Measurements from ENCODE around the gene ESRRG.

Gene ESRRG

DNA sequence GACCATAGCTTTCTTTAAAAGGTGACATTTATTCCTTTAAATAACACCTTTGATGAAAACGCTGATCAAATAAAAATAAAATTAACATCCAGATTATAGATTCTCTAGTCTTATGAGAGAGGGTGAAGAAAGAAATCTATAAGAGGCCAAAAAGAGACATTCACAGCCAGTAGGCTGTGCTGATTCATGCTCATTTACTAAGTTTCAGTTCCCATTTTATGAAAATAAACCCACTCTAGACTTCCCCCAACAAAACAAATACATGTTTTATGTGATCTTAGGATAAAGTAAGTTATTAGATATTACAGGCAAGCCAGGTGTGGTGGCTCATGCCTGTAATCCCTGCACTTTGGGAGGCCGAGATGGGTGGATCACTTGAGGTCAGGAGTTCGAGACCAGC, 21.1 kb downstream of the ESRRG start:
- ATAC-seq: no peak

DNA sequence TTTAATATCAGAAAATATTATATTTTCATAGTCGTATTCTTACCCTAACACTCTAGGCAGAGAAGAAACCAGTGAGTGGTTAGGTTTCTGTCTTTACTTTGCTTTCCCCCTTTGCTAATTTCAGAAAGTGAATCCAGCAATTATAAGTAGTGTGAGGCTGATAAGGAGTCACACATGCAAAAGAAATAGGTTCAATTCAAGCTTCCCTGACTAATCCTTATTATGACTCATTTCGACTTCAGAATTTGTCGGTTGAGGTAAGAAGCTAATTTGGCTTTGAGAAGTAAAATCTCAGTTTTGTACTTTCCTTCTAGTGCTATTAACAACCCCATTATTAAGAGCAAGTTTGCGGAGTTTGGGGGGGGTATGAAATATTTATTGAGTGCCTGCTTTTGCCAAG, 22.4 kb downstream of the ESRRG start:
- ATAC-seq: no peak

DNA sequence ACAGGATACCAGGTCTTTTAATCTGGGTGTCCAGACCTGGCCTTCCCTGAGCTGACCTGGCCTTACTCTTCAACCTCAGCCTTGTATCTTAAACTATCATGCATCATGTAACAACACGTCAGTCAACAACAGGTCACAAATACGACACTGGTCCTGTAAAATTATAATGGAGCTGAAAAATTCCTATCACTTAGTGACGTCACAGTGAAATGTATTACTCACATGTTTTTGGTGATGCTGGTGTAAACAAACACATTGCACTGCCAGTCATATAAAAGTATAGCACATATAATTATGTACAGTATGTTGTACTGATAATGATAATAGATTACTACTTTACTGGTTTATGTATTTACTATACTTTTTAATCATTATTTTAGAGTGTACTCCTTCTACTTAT, 31.5 kb downstream of the ESRRG start:
- ATAC-seq: no peak

DNA sequence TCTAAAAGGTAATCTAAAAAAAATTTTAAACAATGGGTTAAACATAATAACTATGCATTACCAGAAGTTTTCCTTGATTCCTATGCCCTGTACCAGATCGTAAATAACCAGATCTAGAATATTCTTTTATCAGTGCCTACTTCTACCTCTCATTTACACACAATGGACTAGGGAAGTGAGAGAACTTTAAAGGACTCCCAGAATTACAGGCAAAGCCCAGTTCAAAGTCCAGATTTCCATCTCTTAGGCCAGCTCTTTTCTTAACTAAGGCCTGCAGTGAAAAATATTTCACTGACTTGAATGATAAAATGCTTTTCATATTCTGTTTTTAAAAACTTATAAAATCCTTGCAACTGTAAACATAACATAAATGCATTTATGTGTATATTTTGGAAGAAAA, 32.6 kb downstream of the ESRRG start:
- no peak for ATAC-seq

DNA sequence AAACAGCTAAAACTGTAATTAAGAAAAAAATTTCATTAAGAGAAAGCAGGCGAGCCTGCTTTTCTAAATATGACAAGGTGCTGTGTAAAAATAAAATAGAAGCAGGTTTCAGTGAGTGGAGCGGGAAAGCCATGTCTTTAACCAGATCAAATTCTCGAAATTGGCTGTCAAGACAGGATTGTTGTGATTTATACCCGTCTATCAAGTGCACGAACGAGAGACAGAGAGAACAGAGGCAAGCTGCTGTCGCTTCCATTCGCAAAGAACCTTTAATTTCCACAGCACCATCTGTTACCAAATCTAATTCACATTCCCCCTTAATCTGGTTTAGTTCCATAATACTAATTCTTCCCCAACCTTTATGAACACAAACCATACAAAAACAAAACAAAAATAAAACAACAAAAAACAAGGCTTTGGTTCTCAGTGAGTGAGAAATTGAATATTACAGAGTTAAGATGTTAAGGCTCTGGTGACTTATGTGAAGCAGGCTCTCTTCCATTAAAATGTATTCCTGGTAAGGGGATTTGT, 35.0 kb downstream of the ESRRG start:
- ATAC-seq: no peak

DNA sequence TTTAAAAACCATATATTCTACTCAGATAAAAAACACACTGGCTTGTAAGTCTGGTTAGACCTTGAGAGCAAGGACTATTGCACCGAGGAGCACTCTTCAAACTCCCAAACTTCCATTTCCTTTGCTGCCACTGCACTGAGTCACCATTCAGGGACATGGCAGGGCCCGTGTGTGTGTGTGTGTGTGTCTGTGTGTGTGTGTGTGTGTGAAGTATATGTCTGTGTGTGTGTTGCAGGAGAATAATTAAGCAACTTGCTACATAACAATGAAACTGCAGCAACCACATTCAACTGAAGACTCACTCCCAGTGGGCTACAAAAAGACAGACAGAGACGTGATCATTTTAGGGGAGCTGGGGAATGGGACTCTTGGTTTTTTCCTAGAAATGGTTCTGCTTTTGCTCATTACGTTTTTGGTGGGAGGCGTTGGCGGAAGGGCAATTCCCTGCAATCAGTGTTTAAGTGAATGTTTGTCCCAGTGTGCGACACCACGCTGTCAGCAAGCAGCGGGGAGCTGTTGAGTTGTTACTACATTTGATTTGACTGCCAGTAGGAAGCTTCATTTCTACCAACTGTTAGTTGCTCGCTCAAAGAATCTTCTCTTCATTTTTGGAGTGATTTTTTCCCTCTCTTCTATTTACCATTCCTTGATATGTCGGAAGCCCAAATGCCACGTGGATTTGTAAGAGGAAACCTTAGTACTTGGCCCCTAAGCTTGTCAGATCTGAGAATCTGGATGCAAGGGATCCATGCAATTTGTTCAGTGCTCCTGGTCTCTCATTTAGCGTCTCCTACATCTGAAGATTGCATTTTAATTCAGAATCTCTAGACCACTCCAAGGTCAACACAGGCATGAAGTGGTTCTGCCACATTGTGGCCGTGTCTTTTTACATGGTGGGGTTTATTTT, 36.1 kb downstream of the ESRRG start:
- no peak for ATAC-seq

DNA sequence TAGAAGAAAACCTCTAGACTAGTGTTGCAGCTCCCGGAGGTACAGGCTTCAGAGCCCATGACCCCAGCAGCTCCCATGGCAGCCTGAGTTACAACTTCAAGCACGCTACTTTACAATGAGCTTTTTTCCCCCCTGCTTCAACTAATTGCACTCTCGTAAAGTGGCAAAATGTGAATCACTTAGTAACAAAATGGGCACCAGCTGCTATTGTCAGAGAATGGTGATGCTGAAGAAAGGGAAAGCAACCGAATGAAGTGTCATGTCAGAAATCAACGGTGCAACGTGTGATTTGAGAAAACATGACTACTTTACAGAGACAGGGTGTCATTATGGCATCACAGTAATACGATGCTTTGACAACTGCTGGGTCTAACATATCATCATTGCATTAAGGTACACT, 40.5 kb downstream of the ESRRG start:
- ATAC-seq: no peak

DNA sequence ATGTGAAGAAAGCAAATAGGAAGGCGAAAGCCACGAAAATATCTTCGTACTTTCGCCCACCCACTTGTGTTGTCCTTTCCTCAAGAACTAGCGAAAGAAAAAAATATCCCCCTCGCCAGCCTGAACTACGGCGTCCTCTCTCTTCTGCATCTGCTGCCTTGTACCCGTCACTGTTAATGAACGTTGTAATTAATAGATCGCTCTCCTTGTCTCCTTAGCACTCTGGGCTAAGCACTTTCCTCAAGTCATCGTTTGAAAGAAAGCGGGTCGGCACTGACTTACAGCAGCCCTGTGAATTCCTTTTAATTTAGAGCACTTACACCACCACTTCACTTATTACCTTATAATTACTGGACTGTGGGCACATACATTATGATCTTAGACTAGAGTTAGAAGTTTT, 44.1 kb downstream of the ESRRG start:
- no peak for ATAC-seq

DNA sequence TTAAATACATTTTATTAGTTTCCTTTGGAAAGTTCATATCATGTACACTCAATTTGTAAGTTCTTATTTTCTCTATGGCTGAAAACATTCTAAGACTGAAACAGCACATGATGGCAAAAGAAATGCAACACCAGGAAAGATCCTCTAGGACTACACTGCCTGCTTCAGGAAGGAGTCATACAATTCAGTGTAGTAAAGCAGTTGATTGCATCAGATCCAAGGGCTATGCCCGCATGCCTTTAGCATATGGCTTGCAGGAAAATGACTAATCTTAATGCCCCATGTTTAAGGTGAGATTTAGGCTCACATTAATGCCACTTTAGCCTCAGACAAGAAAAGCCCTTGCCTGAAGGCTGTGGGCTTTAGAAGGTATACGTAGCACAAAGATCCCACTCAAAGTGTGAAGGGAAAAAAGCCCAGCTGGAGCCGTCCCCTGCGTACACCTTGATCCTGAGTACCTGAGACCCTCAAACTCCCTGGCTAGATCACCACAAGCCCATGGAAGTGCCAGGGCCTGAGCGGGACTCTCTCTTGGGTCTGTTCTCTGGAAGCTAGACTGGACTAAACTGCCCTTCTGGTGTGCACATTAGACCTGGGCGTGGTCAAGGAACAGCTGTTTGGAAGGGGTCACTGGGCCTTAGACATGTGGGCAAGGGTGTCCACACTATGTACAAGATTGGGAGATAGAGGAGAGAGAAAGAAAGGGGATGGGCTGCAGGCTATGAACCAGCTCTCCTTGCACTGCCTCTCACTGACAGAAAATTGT, 52.9 kb downstream of the ESRRG start:
- no peak for ATAC-seq

DNA sequence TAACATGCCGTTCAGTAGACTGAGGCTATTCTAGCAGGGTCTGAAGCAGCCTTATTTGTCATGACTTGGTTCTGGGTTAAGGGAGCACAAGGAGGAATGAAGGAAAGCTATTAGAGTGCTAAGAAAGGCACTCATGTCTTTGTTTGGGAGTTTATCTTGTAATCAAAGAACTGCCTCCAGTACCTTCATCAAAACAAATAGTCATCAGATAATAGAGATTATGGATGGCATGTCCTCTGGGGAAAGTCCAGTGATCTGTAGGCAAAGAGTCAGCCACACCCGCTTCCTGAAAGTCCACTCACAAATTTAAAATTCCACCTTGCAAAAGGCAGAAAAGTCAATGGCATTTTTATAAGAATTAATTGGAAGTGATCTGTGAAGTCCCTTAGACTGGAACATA, 56.8 kb downstream of the ESRRG start:
- no peak for ATAC-seq

DNA sequence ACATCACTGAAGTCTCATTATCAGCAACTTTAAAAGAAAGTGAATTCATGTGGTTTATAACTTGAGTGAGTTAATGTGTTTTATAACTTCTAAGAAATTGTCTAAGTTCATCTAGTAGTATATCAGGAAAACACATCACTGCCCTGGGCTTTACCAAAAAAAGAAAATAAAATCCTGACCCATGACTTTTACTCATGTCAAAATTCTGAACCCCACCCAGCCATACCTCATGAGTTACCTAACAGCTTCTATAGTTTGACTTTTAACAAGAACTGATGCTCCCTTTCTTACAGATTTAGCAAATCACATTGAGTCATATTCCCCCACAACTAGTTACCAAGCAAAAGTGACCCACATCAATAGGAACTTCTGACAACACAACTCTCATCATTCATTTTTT, 57.4 kb downstream of the ESRRG start:
- ATAC-seq: no peak

DNA sequence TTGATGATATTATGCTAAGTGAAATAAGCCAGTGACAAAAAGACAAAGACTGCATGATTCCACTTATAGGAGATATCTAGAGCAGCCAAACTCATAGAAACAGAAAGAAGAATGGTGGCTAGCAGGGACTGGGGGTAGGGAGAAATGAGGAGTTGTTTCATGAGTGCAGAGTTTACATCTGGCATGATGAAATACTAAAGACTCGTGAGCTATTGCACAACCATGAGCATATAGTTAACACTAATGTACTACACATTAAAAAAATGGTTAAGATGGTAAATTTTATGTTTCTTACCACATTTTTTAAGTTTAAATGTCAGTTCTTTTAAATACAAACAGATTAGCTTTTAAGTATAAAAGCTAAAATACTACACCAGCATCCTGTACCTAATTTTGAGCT, 57.8 kb downstream of the ESRRG start:
- no peak for ATAC-seq

DNA sequence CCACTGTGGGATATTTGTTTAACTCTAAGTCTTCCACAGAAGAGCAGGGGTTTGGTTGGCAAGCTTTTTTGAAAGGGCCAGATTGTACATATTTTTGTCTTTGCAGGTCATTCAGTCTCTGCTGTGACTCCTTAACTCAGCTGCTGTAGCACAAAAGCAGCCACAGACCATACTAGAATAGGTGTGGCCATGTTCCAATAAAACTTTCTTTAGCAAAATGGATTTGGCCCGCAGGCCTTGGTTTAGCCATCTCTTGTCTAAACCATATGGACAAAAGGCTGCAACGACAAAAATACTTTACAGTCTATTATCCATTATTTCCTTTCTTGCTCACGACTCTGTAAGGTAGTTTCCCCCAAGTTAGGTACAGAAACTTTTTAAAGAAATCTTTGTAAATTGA, 60.5 kb downstream of the ESRRG start:
- no peak for ATAC-seq

DNA sequence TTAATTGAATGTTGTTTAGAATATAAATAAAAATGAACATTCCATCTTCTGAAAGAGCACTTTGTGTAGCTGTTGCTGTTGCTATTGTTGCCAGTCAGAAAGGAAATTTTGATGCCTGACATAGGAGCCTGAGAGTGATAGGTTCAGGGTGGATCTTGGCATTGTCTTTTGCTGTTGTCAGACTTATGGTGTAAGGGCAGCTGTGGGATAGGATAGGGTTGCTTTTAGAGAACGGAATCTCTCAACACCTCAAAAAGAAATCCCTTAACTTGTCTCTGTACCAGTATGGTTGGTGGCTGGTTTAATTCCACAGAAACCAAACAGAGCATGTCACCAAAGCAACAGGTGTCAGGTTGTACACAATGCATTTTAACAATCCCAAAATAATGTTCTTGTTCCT, 62.7 kb downstream of the ESRRG start:
- no peak for ATAC-seq

DNA sequence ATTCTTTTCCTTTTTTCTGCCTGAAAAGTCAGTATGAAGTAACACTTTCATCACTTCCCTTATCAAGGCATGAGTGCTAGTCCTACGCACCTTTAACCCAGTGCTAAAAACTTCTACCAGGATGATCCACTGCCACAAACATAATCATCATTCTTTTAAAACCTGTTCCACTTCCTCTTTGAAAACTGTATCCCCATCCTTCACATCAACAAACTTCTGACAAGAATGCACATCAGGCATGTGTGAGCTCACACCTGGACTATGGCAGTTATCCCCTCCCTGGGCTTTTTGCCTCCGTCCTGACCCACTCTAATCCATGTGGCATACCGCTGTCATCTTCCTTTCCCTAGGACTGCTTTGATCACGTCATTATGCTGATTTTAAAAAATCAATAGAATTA, 70.2 kb downstream of the ESRRG start:
- ATAC-seq: no peak

DNA sequence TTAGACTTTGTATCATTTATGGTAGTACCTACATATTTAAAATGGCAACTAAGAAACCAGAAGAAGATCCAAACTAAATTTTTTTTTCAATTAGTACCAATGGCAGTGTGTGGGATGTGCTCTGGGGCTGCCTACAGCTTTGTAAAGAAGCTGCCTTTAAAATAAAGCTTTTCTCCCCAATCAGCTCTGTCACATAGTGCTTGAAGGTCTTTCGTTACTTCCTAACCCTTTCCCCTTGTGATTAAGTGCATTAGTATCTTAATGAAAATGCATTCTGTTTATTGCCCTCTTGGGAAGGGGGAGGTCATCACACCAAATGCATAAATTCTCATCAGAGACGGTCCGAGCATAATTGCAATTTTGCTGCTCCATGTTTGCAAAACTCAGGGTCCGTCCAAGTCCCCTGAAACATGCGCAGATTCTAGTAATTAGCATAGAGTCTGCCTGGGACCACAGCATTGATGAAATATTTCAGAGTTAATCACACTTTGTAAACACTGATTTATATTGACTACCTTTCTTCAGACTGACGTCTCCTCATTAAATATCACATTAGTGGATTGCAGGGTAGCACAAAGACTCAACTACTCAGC, 71.3 kb downstream of the ESRRG start:
- no peak for ATAC-seq

DNA sequence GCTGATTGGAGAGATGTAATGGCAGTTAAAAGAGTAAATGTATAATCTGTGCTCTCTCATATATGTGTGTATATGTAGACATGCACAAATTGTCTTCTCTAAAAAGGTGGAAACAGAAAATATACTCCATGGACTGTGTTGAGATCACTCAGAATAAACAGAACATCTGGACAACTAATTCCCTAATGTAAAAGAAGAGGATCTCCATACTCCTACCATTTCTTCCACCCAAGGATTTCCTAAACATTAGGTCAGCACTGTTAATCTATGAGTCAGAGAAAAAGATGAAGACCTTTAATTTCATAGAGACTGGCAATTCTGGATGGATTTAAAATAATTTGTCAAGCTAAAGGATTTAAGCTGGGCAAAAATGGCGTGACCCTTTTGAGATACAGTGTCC, 80.1 kb downstream of the ESRRG start:
- ATAC-seq: no peak

DNA sequence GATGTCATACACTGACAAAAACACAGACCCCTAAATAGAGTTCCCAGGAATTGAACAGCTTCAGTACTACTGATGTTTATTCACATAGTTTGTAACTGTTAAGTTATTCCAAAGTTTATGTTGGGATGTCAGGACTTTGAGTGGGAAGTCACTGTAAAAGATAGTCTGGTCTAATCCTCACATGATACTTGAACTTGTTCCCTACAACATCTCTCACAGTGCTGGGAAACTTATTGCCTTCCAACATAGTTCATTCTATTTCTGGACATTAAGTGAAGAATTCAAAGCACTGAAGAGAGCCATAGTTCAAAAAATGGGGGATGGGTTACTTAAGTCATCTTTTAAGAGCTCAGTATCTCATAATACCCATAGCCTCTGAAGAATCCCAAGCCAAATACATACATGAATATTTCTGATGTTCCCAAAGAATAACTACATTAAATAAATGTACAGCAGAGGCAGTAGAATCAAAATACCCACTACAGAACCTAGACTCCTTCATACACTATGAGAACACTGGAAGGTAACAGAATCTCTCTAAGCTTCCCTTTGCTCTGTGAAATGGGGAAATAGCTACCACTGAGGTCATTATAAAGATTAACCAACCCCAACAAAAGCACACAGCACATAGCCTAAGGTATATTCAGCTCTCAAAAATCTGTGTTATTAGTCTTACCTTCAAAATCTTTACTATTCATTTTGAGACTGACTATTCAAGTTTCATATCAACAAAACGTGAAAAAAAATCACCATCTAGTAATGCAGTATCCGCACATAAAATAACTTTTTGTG, 81.4 kb downstream of the ESRRG start:
- no peak for ATAC-seq

DNA sequence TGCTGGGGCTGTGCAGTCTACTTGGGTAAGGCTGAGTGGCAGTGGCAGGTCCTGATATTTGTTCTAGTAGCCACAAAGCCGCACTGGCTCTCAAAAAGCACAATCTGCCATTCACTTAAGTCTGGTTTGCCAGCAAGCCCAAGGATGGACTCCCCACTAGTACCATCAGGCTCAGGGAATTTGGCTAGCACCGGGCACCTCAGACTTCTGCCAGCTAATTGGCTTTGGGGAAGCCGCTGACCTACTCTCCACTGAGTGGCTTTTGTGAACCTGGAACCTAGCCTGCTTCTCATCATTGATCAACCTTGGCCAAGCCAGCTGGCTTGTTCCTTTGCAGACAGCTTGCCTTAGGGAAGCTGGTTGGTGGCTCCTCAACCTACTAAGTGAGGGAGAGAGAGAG, 83.1 kb downstream of the ESRRG start:
- no peak for ATAC-seq

DNA sequence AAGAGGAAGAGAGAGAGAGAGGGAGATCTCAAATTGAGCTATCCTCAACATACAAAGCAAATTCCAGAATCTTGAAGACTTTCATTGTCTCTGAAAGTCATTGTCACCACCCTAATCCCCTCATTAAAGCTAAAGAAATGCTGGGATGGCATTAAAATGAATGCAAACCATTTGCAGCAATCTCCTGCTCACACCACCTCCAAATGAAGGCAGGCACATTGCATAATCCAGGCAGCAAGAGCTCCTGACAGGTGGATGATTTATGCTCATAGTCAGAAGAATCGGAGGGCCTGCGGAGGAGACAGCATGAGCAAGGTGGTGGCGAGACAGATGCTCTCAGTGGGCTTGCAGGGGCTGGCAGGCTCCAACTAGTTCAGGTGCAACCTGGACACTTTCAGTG, 90.2 kb downstream of the ESRRG start:
- ATAC-seq: no peak

DNA sequence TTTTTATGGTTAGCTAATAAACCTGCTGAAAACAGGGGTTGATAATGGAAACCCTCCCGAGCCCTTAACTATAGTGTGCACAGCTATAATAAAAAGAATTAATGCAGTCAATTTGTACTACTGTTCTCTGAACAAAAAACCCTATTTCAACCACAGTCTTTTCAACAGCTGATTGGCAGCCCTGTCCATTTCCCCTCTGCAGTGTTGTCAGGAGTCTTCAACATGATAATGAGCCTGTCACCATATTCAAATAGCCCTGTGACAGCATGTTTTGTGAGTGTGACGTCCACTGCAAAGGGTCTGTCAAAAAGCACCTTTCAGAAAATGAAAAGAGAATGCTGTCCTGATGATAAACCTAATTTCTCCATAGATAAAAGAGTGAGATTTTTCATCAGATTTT, 92.7 kb downstream of the ESRRG start:
- no peak for ATAC-seq

DNA sequence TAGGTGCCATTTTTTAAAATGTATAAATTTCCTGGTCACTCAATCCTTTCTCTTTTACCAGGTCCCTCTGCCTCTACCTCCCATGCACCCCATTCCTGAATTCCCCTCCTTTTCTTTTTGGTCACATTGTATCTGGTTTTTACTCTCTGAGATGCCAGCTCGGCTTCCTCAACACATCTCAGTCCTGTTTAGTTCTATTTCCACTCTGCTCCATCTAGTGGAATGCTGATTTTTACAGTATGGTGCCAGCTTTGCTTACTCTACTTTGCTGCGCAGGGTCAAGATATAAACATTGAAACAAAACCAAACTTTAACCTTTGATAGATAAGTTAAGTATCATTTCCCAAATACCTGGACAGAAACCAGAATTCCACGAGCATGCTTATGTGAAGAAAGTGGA, 96.0 kb downstream of the ESRRG start:
- no peak for ATAC-seq

Data from activated CD4-positive, CD25-positive, alpha-beta regulatory T cell treated with anti-CD3 and anti-CD28 coated beads, Interleukin-2, amount 50 U/mL, for 24 hours (primary cell).